Activated gamma-delta T cell treated with anti-CD3 and anti-CD28 coated beads, Interleukin-2, amount 50 U/mL, for 16 hours (primary cell): ENCODE data around the gene LMX1A.

Experiments used
- DNase-seq: peaks from one replicate; pipeline ENCODE4 v3.0.0-alpha.2; 2020; ENCODE audit warnings: low read depth

Gene LMX1A

DNA sequence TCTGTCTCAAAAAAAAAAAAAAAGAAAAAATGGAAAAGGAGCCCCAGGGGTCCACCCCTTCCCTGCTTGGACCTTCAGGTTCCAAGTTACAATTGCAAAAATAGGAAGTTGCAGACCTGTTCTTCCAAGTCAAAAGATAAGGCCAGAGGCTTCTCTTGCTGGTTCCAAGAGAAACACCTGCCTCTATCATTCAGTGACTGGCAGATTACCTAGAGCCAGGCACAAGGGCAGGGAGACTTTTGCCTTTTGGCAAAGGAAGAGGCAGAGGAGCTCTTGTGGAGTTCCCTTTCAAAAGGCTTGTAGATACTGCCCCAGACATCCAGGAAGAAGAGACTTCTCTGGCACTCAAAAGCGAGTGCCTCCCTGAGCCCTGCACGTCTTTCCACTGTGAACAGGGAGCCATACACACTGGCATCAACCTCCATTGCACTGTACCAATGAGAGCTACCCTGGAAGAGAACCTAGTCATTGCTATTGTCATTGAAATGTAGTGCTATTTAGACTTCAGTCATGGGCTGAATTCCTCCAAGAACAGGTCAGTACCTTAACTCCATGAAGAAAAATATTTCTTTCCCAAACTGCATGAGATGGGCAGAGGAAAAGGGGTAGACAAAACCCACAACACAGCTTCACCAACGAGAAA lies 91.2 kb downstream of the LMX1A start:
- DNase-seq: no peak

GRCh38 chr1:165259706-165260428 lies 96.6 kb downstream of the LMX1A start:
- DNase-seq: no peak

GRCh38 chr1:165259236-165259635 lies 97.3 kb downstream of the LMX1A start:
- DNase-seq: no peak

- no peak for DNase-seq
Measured at GRCh38 chr1:165257969-165258459, 98.5 kb downstream of the LMX1A start.

DNA sequence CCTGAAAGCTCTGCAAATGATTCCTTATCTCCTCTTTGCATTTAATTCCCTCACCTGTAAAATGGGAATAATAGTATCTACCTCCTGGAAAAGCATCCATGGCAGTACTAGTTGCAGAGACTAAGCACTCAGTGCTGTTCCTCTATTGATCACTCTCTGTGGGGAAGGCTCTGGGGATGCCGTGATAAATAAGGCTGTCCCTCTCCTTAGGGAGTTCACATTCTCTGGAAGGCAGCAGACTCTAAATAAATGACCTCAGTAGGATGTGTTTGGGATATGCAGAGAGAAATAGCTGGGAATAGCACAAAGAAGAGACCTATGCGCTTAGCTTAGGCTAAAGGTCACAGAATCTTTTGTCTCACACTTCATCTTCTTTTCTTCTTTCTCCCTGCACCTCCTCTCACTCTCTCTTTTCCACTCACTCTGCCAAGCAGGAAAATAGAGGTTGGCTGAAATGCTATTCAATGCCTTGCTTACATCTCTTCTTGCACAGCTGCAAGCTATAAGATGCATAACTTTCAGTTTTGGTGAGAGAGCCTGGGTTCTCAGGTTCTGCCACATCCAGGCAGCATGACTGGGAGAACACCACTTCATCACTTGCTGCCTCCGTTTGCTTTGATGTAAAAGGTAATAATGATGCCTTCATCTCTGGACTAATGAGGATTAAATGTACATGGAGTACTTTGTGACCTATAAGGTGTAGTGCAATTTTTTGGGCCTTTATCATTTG lies 101.5 kb downstream of the LMX1A start:
- DNase-seq: no peak

- DNase-seq: no peak
Measured at GRCh38 chr1:165254376-165254775, 102.1 kb downstream of the LMX1A start.

- DNase-seq: no peak
Measured at GRCh38 chr1:165253818-165254254, 102.7 kb downstream of the LMX1A start.

GRCh38 chr1:165248969-165249571 lies 107.4 kb downstream of the LMX1A start:
- no peak for DNase-seq

GRCh38 chr1:165241952-165242351 lies 114.6 kb downstream of the LMX1A start:
- no peak for DNase-seq

GRCh38 chr1:165241321-165241720 lies 115.2 kb downstream of the LMX1A start:
- DNase-seq: no peak

GRCh38 chr1:165240492-165240891 lies 116.0 kb downstream of the LMX1A start:
- no peak for DNase-seq

DNA sequence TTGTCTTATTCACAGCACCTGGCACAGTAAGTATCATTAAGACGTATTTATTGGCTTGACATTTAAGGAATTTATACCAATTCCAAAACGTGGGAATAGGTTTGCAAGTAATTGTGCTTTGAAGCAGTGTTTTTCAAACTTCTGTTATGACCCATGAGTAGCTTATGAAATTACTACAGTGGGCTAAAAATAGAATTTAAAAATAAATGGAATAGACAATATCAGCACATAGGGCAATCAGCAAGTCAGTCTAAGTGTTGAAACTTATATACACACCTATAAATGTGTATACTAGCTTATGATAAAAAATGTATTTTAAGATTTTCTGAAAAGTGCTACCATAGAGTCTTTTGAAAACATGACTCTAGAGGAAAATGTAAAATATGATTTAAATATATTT lies 116.6 kb downstream of the LMX1A start:
- no peak for DNase-seq

DNA sequence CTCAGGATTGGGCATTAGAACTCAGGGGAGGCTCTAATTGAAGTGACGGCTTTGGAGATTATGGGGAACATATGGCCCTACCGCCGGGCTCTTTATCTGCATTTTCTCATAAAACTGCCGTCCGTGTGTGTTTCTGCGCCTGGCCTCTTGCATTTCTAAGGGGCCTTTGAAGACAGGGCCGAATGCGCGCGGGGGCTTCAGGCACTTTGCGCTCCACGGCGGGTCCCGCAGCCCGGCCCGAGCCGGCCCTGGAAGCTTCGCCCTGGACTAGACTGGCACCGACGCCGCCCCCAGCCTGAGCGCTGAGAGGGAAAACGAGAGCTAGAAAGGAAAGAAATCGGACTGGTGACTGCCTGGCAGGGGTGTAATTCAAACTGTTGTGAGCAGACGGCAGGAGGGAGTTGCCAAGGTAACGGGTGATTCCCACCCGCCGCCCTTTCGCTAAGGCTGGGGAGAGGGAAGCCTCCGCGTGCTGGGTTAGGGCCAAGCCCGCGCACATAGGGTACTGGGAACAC lies 120.7 kb downstream of the LMX1A start:
- DNase-seq: no peak

DNA sequence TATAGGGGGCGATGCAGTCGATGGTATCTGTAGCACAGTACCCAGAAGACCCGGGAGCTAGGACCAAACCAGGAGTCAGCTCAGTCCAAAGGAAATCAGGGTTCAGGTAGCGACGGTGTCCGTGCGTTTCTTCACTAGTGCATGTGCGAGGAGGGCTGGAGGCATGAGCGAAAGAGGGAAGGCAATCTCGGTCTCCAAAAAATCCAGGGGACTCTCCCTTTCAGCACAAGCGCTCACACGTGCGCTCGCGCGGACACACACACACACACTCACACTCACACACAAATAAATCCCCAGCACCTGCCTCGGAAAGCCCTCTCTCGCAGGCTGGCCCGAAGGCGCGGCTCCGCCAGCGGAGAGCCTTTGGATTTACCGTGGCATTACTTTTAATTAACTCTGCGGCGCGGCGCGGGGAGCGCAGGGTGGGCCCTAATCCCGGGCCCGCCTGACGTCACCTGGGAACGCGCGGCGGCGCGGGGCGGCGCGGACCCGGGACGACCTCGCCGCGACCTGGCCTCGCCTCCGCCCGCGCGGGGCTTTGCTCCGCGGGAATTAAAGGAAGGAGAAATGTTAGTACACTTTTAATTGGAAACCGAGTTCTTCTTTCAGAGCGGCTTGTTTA lies 121.2 kb downstream of the LMX1A start:
- no peak for DNase-seq

DNA sequence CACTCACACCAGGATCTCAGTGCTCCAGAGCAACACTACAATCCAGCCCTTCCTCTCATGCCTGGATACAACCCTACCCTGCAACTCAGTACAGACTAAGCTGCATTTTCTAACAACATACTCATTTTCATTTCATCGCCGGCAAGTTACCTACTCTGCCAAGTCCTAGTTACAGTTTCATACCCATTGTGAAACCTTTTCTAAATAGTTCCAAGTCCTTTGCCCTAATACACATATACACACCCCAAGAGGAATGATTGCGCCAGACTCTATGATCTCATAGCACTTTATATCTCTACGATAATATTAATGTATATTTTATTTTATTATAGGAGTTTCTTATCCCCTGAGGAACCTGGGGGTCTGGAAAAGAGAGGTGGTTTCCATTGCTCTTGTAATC lies 122.4 kb downstream of the LMX1A start:
- no peak for DNase-seq

DNA sequence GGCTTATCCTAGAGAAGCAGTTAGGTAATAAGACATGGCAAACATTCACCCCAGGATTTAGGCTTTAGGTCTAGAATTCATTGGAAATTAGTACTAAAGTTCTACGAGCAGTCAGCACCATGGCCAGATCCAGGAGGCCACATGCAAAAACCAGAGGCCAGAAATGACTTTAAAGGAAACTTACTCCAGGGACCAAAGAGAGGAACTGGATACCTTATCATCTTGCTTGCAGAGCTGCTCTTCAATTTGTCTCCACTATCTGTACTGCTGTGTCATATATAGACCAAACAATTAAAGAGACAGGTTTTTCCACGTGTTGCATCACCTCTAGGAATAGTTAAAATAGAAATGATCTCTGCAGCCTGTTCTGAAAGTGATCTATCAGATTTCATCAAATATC lies 127.8 kb downstream of the LMX1A start:
- no peak for DNase-seq

DNA sequence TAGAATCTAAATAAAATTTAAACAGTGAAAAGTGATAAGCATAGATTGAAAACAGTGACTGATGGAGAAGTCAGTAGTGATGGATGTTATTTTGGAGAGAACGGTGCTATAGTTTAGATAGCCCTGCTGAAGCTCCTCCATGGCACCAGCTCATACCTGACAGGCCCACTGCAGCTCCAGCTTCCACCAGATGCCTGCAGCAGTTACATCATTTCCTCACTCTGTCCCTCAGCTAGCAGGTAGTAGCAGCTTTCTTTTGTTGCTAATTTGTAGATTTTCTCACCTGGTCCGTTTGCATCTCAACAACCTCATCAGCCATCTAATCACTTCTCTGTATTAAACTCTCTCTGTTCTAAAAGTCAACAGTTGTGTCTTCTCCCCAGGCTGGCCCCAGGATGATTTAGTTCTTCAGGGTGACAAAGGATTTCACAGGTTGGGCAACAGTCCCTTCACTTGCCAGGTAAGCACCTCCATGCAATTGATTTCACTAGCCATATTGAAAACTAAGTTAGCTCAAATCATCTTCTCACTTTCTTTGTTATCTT lies 128.3 kb downstream of the LMX1A start:
- no peak for DNase-seq

- DNase-seq: no peak
Measured at GRCh38 chr1:165226326-165226725, 130.2 kb downstream of the LMX1A start.

GRCh38 chr1:165225650-165226049 lies 130.9 kb downstream of the LMX1A start:
- no peak for DNase-seq

- DNase-seq: no peak
Measured at GRCh38 chr1:165225062-165225461, 131.5 kb downstream of the LMX1A start.

GRCh38 chr1:165224504-165224903 lies 132.0 kb downstream of the LMX1A start:
- no peak for DNase-seq

DNA sequence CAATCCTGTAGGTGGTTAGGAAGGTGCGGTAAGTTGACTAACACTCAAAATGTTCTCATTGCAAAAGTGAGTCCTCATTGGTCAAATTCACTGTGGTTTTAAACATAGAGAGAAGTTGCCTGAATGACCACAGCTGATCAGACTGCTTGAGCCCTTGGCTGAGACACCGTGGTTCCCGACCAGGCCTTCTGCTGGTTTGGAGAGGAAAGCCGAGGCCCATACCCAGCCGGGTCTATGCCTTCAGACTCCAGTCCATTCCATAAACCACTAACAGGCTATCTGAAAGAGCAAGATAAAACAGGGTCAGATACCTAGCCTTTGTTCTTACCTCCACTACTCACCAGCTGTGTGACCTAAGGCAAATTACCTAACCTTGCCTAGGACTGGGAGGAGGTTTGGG lies 133.9 kb downstream of the LMX1A start:
- DNase-seq: no peak
